ENCODE data around the gene GPSM1. TPM values are rescaled to one million over a fixed set of nuclear protein-coding genes. Genes with fewer than 3 reads are reported as not detected.

Gene GPSM1
- total and polyA plus RNA-seq, 2 donors (not counting 1 experiment from before 2014, with no cell fraction given), result 2.4 to 6.3 TPM

- Histone ChIP-seq H3K79me2 (ENCODE audit: control insufficient read depth, insufficient read depth, low read length) (no peaks in the 10 kb centered on the region), H3K27me3 (replicated peaks in 1 of 4; ENCODE audit: control extremely low read depth in 1 of 4, control insufficient read depth in 3 of 4, insufficient read depth in 4 of 4, low read length in 3 of 4) (no peaks in the 10 kb centered on the region), H3K27ac (ENCODE audit: low read length in 2 of 2) (no peak overlapping the region), H3K9me3 (ENCODE audit: control extremely low read depth in 1 of 3, control insufficient read depth in 2 of 3, insufficient read depth in 1 of 3, low read length in 2 of 3) (no peaks in the 10 kb centered on the region), H3K4me1 (ENCODE audit: control insufficient read depth in 2 of 2, insufficient read depth in 2 of 2, low read length in 2 of 2) (peaks cover 1 to 4% of the 10 kb centered on the region in 2 donors), H3K4me2 (replicated peaks; ENCODE audit: low read depth, low read length, poor library complexity, severe bottlenecking) (no peak overlapping the region), H2AFZ (ENCODE audit: insufficient read depth, low read depth, low read length, poor library complexity, severe bottlenecking) (no peak overlapping the region), H3K4me3 (ENCODE audit: control extremely low read depth in 1 of 5, extremely low read depth in 1 of 5, insufficient read depth in 1 of 5, low read depth in 2 of 5, low read length in 4 of 5) (no peak overlapping the region), H4K20me1 (ENCODE audit: control insufficient read depth, insufficient read depth, low read length, poor library complexity, severe bottlenecking) (no peaks in the 10 kb centered on the region), H3K9ac (ENCODE audit: low read length) (no peak overlapping the region), H3K36me3 (replicated peaks in 1 of 2; ENCODE audit: control extremely low read depth in 1 of 2, control insufficient read depth in 1 of 2, extremely low read depth in 1 of 2, insufficient read depth in 2 of 2, low read length in 1 of 2) (no peaks in the 10 kb centered on the region)
- TF ChIP-seq CTCF (IDR thresholded peaks at IDR 0.05) (no peak), EZH2 (IDR thresholded peaks at IDR 0.05; ENCODE audit: borderline replicate concordance, insufficient read depth, low read depth, low read length, poor library complexity, severe bottlenecking) (no peak)
- Mint-ChIP-seq H3K4me3 (no peak overlapping the region), H3K4me1 (peaks cover 5% of the 10 kb centered on the region), H3K9me3 (ENCODE audit: insufficient read depth) (no peaks in the 10 kb centered on the region), H3K27ac (no peak overlapping the region), H3K27me3 (no peaks in the 10 kb centered on the region)
- 91% methylated on average over 33 of the region's 34 CpGs for WGBS (ENCODE audit: insufficient coverage)
- intact Hi-C loops (cut with micrococcal nuclease), result no loop called here
- POLR2A ChIA-PET, result no interaction called here
- DNase-seq (no peak), ATAC-seq (ENCODE audit: low read depth) (no peak)
- CTCF ChIA-PET, result no interaction called here
These were observed 20.3 kb downstream of the GPSM1 start for GRCh38 chr9:136347472-136348256.

- H3K79me2 ChIP-seq (ENCODE audit: control insufficient read depth, insufficient read depth, low read length), result no peaks in the 10 kb centered on the region
- no peak for ATAC-seq (ENCODE audit: low read depth)
- Mint-ChIP-seq H3K27me3 (no peaks in the 10 kb centered on the region), H3K4me1 (no peaks in the 10 kb centered on the region), H3K9me3 (ENCODE audit: insufficient read depth) (no peaks in the 10 kb centered on the region), H3K4me3 (no peak overlapping the region), H3K27ac (no peak overlapping the region)
- no peaks in the 10 kb centered on the region for H3K27me3 ChIP-seq (replicated peaks in 1 of 4; ENCODE audit: control extremely low read depth in 1 of 4, control insufficient read depth in 3 of 4, insufficient read depth in 4 of 4, low read length in 3 of 4)
- intact Hi-C loops (cut with micrococcal nuclease), result no loop called here
- no peaks in the 10 kb centered on the region for H4K20me1 ChIP-seq (ENCODE audit: control insufficient read depth, insufficient read depth, low read length, poor library complexity, severe bottlenecking)
- H3K9ac ChIP-seq (ENCODE audit: low read length), result no peak overlapping the region
- CTCF ChIA-PET, result no interaction called here
- no peak overlapping the region for H3K4me3 ChIP-seq (ENCODE audit: control extremely low read depth in 1 of 5, extremely low read depth in 1 of 5, insufficient read depth in 1 of 5, low read depth in 2 of 5, low read length in 4 of 5)
- H3K4me1 ChIP-seq (ENCODE audit: control insufficient read depth in 2 of 2, insufficient read depth in 2 of 2, low read length in 2 of 2), result no peaks in the 10 kb centered on the region
- 61% methylated on average over 14 of the region's 14 CpGs for WGBS (ENCODE audit: insufficient coverage)
- no peak overlapping the region for H3K27ac ChIP-seq (ENCODE audit: low read length in 2 of 2)
- no peak for DNase-seq
- POLR2A ChIA-PET, result no interaction called here
- H3K36me3 ChIP-seq (replicated peaks in 1 of 2; ENCODE audit: control extremely low read depth in 1 of 2, control insufficient read depth in 1 of 2, extremely low read depth in 1 of 2, insufficient read depth in 2 of 2, low read length in 1 of 2), result no peaks in the 10 kb centered on the region
- H3K9me3 ChIP-seq (ENCODE audit: control extremely low read depth in 1 of 3, control insufficient read depth in 2 of 3, insufficient read depth in 1 of 3, low read length in 2 of 3), result no peaks in the 10 kb centered on the region
- no peak for TF ChIP-seq EZH2 (IDR thresholded peaks at IDR 0.05; ENCODE audit: borderline replicate concordance, insufficient read depth, low read depth, low read length, poor library complexity, severe bottlenecking)
- no peak for TF ChIP-seq CTCF (IDR thresholded peaks at IDR 0.05)
- H2AFZ ChIP-seq (ENCODE audit: insufficient read depth, low read depth, low read length, poor library complexity, severe bottlenecking), result no peak overlapping the region
- no peak overlapping the region for H3K4me2 ChIP-seq (replicated peaks; ENCODE audit: low read depth, low read length, poor library complexity, severe bottlenecking)
These were observed 21.4 kb downstream of the GPSM1 start for GRCh38 chr9:136348691-136349090.

Data from B cell (primary cell).